Activated CD4-positive, CD25-positive, alpha-beta regulatory T cell (primary cell): ENCODE data around the gene PAX8.

Experiments
- DNase-seq, 4 experiments: peaks; one replicate each; lab custom pipeline; 2025; lab: John Stamatoyannopoulos, UW

The PAX8 gene

DNA sequence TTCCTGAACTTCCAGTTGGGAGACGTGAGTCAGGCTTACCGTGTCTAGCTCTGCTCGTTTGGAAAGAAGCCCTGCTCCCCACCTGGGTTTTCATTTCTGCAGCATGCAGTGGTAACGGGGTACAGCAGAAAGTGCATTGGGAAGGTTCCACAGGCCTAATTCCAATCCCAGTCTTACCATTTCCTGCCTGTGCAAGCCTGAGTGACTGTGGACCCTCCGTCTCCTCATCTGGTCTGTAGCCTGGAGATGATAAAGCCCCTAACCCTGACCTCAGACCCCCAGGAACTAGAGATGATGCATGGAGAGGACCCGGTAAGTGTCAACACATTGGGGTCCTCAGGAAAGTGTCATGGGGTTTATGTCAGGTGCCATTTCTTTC is 110.8 kb downstream of the PAX8 start:
- DNase-seq: no peak

DNA sequence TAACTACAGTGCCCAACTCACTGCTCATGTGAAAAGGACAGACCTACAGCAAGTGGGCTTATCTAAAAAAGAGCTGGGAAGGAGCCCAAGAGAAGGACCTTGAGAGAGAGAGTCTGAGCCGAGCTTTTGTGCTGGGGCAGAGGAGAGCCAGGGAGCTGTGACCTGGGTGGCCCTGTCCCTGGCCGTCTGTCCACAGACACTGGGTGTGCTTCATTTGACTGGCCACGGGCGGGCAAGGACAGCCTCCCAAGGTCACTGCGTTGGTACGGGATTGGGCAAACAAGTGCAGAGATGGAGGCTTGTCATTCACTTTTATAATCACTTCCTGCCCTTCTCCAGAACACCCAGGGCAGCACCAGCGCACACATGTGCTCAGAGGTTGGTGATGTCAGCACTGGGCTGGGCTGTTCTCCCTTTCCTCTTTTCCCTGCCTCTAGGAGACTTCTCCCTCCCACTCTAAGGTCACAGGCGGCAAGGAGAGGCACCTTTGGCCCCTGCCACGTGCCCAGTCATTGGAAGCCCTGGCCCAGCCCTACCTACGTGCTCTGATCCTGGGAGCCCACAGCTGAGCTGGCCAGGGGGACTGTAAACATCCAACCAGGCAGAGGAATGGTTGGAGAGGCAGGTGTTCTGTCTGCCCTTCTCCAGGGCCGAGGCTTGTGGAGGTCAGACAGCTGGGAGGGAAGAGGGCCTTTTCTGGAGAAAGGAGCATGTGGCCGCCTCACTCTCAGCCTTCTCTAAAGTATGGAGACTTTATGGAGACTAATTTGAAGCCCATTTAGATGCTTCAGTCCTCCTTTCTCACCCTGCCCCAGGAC is 111.4 kb downstream of the PAX8 start:
- peak in 1 of 4 experiments; percentile 25 for DNase-seq

DNA sequence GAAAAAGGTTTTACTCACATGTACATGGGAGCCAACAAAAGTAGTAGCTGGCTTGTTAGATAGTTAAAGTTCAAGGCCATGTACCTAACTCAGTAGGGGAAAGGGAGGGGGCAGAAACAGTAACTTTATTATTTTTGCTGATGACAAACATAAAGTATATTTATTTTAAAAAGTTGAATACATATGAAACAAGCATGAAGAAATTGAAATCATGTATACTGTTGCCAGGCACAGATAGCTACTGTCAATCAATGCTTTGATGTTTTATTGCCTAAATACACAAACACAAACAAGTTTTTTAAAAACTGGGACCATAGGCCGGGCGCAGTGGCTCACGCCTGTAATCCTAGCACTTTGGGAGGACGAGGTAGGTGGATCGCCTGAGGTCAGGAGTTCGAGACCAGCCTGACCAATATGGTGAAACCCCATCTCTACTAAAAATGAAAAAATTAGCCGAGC is 112.5 kb downstream of the PAX8 start:
- no peak for DNase-seq
